Measurements from ENCODE around the gene FZD8.

FZD8 gene

DNA sequence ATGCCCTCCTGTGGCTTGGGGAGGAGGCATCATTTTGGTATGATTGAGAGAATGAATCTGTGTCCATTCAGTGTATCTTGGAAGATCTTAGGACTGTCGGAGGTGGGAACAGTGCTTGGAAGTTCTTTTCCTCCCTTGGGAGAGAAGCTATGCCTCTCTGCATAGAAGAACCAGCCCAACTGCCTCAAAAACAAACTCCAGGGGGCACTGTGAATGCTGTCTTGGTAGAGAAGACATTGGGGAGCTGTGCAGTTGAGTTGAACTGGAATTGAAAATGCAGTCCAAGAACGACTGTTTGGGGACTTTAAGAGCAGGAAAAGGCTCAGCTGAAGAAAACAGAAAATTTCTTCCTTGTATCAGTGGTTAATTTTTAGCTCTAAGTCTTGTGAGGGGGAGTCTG lies 41.9 kb downstream of the FZD8 start:
- no peak for DNase-seq

DNA sequence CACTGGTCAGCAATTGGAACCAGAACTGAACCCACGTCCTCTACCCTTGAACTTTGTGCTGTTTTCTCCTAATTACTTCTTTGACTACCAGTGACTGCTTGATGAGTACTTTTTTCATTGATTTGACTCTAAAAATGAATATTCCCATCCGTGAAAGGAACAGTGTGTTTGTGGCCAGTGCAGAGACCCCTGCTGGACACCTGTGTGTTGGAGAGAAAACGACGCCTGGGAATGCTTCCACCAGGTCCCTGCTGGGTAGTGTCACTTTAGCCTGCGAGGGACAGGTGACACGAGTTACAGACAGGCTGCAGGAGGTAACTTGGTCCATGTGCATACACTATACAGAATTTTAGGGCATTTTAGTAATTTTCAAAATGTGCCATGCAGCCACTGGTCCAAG lies 43.7 kb downstream of the FZD8 start:
- no peak for DNase-seq

DNA sequence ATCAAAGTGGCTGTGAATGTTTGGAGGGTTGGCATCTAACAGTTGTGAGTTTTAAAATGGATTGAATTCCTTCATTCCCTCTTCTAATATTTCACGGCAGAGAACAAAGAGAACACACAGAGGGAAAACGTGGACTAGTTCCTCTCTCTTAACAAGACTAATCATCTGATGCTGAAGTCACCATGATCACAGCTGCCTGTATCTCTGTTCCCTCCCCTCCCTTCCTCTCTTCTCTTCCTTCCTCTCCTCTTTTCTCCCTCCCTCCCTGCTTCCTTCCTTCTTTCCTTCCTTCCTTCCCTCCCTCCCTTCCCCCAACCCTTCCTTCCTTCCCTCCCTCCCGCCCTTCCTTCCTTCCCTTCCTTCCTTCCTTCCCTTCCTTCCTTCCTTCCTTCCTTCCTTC lies 47.0 kb downstream of the FZD8 start:
- no peak for DNase-seq

DNA sequence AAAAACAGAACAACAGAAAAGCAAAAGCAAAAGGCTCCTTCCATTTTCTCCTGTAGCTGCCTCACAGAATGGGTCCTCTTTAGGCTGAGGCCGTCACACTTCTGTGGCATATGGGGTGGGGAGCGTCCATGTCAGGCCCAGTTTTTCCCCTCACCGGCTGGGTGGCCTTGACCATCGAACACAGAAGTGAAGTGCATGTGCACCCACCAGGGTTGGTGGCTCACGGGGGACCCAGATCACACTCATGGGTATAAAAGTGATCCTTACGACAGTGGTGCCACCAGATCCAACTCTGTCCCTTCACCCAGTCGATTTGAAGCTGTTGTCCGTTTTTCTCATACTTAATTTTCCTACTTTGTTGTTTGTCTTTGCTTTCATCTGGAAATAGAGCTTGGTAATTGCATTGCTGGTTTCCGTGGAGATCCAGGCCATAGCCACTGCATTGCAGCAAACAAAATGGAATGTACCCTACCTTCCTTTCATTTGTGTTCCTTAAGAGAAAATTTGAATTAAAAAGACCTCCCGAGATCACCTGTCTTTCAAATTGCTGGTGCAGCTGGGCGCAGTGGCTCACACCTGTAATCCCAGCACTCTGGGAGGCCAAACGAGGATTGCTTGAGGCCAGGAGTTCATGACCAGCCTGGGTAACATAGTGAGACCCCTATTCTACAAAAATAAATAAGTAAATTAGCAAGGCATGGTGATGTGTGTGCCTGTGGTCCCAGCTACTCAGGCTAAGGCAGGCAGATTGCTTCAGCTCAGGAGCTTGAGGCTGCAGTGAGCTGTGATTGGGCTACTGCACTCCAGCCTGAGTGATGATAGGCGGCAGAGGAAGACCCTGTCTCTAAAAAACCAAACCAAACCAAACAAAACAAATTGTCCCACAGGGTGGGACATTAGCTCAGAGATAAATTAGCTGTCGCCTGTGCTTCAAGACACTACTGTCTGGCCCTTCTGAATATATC lies 47.7 kb downstream of the FZD8 start:
- no peak for DNase-seq

DNA sequence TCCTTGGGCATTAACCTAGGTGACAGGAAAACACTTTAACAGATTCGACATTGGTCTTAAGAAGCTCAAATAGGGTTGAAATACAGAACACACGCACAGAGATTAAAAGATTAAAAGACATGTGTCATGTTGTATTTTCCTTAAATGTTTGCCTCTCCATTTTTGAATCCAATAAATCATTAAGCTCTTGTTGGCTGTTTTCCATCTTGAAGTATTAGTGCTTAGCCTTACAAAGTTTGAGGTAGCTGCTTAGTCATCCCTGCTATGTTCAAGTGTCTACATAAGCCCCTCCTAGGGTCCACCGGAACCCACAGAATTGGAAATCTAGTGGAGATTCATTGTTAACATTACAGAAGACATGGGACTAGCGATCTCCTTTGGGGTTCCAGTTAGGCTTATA lies 49.7 kb downstream of the FZD8 start:
- DNase-seq = no peak

DNA sequence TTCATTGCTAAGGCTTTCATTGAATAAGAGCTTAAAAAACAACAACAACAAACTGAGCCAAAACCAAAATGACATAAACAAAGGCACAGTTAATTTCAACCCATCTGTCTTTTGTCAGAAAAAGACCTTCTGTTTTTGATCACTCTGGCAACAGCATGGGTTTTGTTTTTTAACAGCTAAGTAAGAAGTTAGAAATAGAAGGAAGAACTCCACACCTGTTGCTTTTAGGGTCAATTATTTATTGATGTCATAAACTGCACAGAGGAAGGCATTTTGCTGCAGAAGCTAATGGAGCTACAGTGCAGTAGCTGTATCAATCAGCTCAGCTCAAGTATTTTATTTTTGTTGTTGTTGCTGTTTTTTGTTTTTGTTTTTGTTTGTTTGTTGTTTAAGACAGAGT lies 53.3 kb downstream of the FZD8 start:
- DNase-seq = no peak

Data from inflammatory macrophage treated with lipopolysaccharide for 4 hours (primary cell).